GM19025 (cell line): ENCODE results near the gene TMEM191C.
"Not testable (repeated sequence)": the region's sequence is repeated elsewhere in the genome, so short reads cannot be mapped to it uniquely, and the experiment has no call there.

ENCODE experiments used
- ATAC-seq: cut with Tn5 transposase; IDR thresholded peaks from one replicate; pipeline ENCODE4 v1.9.1; 2021; ENCODE audit warnings: mild to moderate bottlenecking, low read depth, moderate library complexity; ENCODE audit not compliant: unreplicated experiment

The TMEM191C gene

DNA sequence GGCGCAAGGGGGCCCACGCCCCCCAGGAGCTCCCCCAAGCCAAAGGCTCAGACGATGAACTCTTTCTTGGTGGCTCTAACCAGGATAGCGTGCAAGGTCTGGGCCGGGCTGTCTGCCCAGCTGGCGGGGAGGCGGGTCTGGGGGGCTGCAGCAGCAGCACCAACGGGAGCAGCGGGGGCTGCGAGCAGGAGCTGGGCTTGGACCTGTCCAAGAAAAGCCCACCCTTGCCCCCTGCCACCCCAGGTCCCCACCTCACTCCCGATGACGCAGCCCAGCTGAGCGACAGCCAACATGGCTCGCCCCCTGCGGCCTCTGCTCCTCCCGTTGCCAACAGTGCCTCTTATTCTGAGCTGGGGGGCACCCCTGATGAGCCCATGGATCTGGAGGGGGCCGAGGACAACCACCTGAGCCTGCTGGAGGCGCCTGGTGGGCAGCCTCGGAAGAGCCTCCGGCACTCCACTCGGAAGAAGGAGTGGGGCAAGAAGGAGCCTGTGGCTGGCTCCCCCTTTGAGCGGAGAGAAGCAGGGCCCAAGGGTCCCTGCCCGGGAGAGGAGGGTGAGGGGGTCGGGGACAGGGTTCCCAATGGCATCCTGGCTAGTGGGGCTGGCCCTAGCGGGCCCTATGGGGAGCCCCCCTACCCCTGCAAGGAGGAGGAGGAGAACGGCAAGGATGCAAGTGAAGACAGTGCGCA, 21.6 kb upstream of the TMEM191C start:
- no peak for ATAC-seq

GRCh38 chr22:21446128-21446826, 20.9 kb upstream of the TMEM191C start:
- ATAC-seq = no peak

GRCh38 chr22:21446827-21447690, 20.1 kb upstream of the TMEM191C start:
- no peak for ATAC-seq

- ATAC-seq = no peak
Measured at GRCh38 chr22:21447694-21448402, 19.3 kb upstream of the TMEM191C start.

GRCh38 chr22:21448627-21449416, 18.4 kb upstream of the TMEM191C start:
- ATAC-seq = no peak

DNA sequence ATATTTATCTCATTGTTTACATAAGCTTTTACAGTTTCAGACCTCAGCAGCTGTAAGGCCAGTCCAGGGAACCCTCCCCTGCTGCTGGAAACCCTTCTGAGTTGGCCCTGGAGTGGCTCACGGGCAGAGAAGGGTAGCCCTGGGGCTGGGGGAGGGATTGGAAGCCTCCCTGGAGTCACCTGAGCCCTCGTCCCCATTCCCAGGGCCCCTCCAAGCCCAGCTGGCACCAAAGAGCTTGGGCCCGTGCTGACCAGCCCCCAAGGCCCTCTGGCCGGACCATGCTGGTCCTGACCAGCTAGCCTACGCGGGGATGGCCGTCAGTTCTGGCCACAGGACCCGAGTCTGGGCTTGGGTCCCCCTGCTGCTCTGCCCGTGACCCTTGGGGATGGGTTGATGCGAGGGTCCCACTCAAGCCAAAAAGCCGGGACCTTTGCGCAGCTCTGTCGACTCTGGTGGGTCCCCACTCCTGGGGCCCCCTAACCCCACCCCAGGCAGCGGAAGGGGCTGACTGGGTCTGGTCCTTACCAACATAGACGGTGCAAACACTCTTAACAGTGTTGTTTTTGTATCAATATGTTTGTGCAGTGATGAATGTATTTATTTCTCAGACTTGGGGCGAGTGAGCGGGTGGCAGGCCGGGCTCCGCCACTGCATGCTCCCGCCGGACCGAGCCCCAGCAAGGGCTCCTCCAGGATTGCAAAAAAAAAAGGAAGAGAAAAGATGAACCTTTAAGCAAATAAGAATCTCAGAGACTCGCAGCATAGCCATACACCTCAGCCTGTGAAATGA, 17.5 kb upstream of the TMEM191C start:
- no peak for ATAC-seq

DNA sequence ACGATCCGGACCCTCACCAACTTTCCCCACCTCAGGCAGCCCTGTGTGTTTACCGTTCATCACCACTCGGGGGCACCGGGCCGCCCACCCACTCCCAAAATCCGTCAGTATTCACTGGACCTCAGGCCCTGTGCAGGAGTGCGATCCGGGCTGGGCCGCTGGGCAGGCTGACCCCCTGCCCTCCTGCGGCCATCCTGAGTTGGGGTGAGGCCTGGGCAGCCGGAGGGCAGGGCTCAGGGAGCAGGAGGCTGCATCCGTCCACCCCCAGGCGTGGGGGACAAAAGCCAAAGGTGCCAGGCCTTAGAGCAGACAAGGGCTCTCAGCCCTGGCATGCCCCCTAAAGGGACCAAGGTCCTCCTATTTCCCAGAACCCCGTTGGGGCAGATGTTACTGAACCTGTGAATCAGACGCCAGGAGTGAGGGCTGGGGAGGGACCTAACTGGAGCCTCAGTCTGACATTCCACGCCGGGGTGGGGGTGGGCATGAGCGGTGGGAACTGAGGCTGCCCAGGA, 16.8 kb upstream of the TMEM191C start:
- ATAC-seq = no peak

GRCh38 chr22:21450858-21451353, 16.3 kb upstream of the TMEM191C start:
- ATAC-seq = no peak

- ATAC-seq = no peak
Measured at GRCh38 chr22:21451545-21452520, 15.4 kb upstream of the TMEM191C start.

DNA sequence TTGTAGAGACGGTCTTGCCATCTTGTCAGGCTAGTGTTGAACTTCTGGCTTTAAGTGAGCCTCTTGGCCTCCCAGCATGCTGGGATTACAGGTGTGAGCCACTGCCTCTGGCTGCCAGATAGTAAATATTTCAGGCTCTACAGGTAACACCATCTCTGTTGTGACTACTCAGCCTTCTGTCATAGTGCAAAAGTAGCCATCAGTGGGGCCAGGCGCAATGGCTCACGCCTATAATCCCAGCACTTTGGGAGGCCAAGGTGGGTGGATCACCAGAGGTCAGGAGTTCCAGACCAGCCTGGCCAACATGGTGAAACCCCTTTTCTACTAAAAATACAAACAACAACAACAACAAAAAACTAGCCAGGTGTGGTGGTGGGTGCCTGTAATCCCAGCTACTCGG, 14.5 kb upstream of the TMEM191C start:
- ATAC-seq = not testable (repeated sequence)

DNA sequence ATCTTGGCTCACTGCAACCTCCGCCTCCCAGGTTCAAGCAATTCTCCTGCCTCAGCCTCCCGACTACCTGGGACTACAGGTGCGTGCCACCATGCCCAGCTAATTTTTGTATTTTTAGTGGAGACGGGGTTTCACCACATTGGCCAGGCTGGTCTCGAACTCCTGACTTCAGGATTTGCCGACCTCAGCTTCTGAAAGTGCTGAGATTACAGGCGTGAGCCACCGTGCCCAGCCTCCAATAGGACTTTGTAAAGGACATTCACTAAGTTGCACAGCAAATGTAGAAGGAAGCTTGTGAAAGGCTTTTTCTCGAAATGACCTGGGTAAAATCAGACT, 12.2 kb upstream of the TMEM191C start:
- not testable (repeated sequence) for ATAC-seq

GRCh38 chr22:21455334-21456089, 11.7 kb upstream of the TMEM191C start:
- ATAC-seq = no peak

DNA sequence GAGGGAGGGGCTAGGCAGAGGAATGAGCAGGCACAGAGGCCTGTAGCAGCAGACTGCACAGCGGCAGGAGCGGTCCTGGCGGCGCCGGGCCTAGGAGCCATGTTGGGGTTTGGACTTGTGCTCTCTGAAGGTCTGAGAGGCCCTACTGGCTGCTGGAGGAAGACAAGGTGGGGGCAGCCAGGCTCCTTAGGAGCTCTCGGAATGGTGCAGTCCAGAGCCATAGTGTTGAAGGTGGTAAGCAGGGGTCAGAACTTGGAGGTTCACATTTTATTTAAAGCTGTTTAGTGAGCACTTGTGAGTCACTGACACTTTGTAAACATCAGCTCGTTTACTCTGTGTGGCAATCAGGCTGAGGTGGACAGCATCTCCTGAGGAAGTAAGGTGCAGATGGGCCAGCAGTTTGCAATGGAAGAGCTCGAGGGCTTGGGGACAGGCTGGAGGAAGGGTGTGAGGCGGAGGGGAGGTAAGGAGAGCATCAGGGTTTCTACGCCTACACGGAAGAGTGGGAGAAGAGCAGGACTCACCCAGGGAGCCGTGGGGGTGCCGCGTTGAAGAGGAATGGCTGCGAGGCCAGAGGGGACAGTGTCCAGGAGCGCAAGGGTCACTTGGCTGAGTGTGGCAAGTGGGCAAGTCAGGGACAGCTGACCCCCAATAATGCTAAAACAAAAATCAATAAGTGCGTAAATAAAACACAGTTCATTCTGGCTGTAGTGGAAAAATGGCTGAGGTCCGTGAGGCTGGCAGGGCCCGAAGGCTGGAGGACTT, 10.0 kb upstream of the TMEM191C start:
- no peak for ATAC-seq

GRCh38 chr22:21462672-21463071, 4.5 kb upstream of the TMEM191C start:
- ATAC-seq = not testable (repeated sequence)

GRCh38 chr22:21468194-21469096, 1.3 kb downstream of the TMEM191C start:
- ATAC-seq = peak; percentile 74
